HS-5 (cell line): ENCODE measurements around the gene POU3F1.
"Not testable (repeated sequence)": the region's sequence is repeated elsewhere in the genome, so short reads cannot be mapped to it uniquely, and the experiment has no call there.

Experiments used
- DNase-seq: peaks from one replicate; pipeline ENCODE4 v3.0.0-alpha.2; 2012; ENCODE audit warnings: low read depth

The POU3F1 gene

DNA sequence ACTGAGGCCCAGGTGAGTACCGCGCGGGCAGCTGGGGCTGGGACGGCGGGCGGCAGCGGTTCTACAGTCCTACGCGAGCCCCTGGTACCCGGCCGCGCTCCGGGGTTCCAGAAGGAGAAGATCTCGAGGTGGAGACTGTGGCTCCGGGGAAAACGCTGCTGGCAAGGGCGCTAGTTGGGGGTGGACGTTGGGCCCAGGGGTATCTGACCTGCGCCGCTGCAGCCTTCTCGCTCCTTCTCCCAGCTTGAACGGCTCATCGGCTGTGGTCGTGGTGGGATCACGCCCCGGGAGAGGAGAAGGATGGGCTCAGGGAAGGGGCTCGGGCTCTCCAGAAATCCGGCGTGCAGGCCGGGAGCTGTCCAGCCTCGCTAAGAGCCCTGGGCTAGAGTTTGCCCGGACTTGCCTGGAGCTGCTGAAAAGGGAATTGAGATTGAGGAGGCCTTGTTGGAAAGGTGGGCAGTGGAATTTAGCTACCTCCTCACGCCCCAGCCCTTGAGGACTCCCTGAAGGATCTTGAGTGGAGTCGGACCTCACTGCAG, 1.1 kb upstream of the POU3F1 start:
- no peak for DNase-seq

DNA sequence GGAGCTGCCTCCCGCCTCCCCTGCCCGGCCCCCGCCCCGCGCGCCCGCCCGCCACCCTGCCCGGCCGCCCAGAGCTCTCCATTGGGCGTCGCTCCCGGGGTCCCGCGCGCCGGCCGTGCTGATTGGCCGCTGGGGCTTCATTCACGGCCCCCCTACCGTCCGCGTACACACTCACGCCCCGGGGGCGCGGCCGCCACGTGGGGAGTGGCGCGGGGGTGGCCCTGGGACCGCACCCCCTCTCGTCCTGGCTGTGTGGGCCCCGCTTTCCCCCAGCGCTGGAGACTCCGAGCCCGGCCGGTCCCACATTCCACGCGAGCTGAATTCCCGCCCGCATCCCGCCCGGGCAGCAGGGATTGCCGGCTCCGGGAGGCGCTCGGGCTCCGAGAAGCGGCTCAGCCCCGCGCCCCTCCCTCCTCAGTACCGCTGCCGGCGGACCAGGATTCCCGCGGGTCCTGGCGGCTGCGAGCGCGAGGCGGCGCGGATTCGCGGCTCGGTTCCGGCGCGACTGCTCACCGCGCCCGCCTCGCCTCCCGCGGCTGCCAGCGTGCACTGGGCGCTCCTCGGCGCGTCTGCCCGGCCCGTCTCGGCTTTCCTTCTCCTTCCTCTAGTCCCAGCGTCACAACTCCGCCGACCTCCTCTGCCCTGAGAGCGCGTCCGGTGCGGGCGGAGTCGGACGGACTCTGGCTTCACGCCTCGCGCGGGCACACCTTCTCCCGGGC, 450 bp upstream of the POU3F1 start:
- no peak for DNase-seq

DNA sequence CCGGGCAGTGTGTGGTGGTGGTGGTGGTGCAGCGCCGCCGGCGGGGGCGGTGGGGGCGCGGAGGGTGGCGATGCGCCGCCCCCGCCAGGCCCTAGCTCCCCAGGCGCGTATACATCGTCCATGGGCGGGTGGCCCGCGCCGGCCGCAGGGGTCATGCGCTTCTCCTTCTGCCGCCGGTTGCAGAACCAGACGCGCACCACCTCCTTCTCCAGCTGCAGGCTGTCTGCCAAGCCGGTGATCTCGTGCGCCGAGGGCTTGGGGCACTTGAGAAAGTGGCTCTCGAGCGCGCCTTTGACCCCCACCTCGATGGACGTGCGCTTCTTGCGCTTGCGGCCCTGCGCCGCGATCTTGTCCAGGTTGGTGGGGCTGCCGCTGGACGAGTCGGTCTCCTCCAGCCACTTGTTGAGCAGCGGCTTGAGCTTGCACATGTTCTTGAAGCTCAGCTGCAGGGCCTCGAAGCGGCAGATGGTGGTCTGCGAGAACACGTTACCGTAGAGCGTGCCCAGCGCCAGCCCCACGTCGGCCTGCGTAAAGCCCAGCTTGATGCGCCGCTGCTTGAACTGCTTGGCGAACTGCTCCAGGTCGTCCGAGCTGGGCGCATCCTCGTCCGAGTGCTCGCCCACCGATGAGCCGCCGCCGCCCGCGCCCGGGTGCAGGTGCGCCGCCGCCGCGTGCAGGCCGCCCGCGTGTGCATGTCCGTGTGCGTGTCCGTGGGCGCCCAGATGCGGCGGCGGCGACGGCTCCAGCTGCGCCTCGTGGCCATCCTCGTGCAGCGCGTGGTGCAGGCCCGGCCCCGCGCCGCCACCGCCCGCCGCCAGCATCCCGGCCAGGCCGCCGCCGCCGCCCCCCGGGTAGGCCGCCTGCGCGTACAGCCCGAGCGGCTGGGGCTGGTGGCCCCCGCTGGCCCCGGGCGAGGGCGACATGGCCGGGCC, 926 bp downstream of the POU3F1 start:
- no peak for DNase-seq

DNA sequence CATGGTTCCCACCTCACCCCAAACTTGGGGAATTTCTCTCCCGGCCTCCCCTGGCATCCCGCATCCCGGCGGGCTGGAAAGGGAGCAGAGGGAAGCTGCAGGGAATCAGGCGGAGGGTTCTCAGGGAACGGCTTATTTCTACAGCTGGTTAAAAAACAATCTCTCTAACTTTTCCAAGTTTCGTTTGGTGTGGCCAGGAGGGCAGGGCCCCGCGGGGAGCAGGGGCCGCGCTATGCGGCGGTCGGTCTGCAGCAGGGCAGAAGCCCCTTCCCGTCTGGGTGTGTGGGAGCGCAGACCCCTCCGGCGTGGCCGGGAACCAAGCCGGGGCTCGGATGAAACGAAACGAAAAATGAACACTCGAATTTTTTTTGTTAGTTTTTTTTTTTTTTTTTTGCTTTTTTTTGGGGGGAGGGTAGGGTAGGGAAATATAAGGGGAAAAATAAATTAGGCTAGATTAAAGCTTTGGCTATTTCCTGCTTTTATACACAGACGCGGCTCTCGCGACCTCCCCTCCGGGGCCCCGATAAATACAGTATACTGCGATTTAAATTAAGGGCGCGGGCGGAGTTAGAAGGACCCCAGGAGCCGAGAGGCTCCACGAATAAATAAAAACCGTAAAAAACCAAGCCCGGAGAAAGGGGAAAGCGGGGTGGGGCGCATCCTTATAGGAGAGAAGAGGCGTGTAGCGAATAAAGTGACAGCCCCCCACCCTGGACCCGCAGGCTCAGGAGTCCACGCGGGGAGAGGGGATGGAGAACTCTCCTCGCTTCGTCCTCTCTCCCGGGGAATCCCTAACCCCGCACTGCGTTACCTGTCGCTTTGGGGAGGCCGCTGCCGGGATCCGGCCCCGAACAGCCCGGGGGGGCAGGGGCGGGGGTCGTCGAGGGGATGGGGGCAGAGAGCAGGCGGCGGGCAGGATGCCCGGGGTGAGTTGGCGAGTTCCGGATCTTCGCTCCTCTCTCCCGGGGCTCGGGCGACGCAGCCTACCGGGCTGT, 2.1 kb downstream of the POU3F1 start:
- DNase-seq = no peak

DNA sequence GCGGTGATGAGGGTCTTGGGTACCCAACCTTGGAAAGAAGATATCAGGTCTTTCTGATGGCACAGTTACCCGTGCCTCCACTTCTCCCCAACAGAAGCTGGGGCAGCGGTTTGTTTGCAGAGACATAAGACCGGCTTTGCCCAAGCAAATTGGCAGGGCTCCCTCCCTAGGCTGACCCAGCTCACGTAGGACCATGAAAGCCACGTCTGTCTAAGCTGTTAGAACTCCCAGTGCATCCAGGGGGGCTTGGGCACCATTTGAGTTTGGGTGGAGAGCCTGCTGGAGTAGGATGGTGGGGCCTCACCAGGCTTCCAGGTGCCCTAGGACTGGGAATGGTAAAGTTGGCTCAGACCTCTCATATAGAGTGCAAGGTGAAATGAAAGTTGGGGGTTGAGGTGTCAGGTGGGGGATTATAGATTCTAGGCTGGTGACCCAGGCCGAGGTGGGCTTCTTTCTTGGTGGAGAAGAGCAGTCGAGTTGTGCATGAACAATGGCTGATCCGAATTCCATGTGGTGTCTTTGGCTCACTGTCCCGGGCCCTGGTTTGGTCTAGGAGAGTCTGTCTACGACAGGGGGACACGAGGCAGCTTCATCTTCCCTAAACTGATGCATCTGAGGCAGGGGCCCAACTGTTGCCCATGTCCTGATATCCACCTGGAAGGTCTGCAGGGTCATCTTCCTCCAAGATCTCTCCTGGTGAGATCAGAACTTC, 3.4 kb downstream of the POU3F1 start:
- DNase-seq = no peak

DNA sequence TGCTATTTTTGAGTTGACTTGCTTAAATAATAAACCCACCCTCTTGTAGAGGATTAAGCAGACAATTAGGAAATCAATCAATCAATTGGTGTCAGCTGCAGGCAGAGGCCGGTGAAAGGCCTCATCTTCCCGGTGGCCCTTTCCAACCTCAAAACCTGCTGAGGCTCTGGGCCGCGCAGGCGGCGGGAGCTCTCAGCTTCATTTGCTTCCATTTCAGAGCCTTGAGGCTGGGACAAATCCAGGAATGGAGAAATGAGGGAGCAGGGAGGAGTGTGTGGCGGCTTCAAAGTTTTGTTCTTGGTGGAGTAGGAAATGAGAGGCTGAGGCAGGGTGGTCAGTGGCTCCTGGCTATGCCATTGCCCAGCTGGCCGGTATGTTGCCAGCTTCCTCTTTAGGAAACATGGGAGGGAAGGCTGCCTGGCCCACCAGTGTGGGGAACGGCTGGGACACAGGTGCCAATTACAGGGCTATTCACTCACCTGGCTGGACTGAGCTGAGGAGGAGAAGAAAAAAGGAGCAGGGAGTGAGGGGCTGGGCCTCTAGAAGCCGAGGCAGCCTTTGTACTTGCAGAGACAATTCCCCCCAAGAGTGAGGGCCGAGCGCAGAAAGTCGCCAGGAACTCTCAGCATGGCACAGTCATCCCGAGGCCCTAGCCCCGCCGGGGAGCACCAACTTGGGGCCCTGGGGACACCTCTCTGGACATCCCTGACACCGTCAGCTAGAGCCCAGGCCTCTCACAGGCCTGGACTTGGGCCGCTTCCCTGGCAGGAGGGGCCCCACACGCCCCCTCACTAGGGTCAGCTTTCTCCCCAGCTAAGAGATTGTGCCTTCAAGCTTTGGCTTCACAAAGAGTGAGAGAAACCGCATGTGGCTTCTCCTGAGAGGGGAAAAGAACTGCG, 4.4 kb downstream of the POU3F1 start:
- no peak for DNase-seq

GRCh38 chr1:38039331-38040088, 7.1 kb downstream of the POU3F1 start:
- no peak for DNase-seq

DNA sequence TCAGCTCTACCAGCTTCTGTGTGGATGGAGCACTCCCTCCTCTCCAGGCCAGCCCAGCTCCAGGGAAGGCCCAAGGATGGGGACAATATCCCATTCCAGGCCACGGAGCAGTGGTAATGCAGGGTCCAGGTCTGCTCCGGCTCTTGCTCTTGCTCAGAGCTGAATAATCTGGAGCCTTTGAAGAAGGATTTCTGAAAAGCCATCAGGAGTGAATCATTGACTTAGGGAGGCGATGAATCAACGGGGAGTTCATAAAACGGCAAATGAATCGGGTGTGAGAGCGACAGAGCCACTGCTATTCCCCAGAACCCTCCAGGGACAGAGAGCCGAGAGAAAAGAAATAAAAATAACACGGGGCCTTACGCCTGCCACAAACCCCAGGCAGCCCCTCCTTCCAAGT, 7.7 kb downstream of the POU3F1 start:
- no peak for DNase-seq

- no peak for DNase-seq
Measured at GRCh38 chr1:38037221-38037939, 9.2 kb downstream of the POU3F1 start.

DNA sequence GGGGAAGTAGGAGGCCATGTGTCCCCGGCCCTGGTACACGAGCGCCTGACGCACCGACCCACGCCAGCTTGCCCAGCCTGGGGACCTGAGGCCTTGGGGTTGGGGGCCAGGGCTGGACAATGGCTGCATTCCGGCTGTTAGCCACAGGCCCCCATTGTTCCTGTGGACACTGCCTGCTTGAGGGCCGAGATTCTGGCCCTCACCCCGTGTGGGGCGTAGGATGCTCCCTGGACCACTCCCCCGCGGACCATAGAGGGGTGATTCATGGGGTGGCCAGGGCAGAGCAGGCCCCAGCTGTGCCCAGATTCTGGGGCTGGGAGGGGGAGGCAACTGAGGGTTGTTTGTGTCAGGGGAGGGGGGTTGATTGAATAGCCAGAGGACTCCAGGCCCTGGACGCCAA, 11.7 kb downstream of the POU3F1 start:
- no peak for DNase-seq

GRCh38 chr1:38032992-38033391, 13.6 kb downstream of the POU3F1 start:
- not testable (repeated sequence) for DNase-seq

GRCh38 chr1:38031513-38031866, 15.1 kb downstream of the POU3F1 start:
- DNase-seq = no peak

DNA sequence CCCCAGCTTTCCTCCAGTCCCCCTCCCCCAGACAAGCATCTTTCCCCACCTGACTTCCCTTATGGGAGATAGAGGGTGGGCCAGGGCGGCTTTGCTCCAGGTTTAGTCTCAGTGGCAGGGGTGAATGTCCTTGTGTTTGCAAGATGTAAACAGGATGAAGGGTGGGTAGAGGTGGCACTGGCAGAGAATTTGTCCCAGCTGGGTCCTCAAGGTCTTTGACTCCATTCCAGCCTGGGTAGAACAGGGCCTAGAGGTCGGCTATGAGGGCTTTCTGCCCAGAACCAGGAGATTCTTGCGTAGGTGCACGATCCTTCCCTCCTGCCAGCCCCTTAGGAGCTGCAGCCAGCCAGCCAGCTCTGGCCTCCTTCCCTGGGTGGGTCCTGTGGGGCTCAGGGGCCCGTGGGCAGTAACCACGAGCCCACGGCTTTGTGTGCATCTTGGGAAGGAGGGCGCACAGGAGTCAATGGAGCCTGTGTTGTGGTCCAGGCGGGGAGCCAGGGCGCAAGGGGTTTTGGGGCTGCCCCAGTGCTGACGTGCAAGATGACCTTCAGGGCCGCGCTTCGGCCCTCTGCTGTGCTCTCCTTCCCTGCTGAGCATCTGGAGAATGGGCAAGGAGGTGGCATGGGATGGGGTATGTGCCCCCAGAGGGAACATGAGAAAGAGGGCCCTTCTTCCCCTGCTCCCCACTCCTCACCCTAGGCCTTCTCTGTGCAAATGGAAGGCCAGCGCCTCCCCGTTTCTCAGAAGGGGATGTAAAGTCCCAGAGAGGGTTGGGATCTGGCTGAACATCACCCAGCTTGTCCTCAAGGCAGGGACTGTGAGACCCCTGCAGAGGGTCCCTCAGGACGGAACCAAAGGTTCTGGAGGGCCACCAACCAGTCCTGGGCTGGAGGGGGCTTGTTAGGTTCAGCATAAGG, 15.7 kb downstream of the POU3F1 start:
- DNase-seq = no peak

- no peak for DNase-seq
Measured at GRCh38 chr1:38029685-38030511, 16.7 kb downstream of the POU3F1 start.

- no peak for DNase-seq
Measured at GRCh38 chr1:38029081-38029681, 17.4 kb downstream of the POU3F1 start.

GRCh38 chr1:38028671-38029070, 17.9 kb downstream of the POU3F1 start:
- no peak for DNase-seq
